Hepatic stellate cell (primary cell): ENCODE measurements around the gene MMP17.

Experiments
- DNase-seq: peaks from one replicate; pipeline ENCODE4 v3.0.0; 2011; ENCODE audit warnings: low spot score

MMP17 gene

GRCh38 chr12:131895640-131896079 is 67.5 kb downstream of the MMP17 start:
- DNase-seq: no peak

- peak; percentile 98 for DNase-seq
These were observed 68.1 kb downstream of the MMP17 start for GRCh38 chr12:131896080-131896810.

DNA sequence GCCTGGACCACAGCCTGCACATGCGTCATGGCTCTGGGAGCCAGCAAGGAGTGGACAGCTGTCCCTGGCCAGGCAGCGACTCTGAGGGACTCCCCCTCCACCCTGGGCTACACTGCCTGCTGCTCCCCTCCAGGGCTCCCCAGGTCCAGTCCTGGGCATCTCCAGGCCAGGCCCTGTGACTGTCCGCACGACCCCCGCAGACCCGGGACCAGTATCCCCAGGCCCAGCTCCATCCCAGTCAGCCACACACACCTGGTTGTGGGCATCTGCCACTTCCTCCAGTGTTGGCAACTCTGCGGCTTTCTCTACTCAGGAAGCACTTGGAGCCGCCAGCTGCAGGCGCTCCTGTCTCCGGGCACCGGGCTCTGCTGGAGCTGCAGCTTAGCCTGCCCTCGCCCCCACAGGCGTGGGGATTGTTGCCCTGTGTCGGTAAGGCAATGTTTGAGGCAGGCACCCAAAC is 68.6 kb downstream of the MMP17 start:
- DNase-seq: no peak

DNA sequence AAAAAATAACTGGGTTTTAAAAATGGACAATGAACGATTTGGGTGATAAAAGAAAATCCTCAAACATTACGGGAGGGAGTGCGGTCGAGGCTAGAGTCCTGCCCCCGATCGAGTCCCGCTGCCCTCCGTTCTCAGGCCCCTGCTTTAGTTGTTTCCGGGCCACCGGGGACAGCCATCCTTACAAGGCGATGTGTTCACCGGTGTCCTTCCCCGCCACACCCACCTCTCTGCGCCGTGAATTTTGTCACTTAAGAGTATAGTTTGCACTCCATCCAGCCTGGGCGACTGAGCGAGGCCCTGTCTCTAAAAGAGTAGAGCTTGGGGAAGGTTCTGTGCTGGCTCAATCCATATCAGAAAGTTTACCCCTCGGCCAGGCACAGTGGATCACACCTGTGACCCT is 69.1 kb downstream of the MMP17 start:
- DNase-seq: no peak

DNA sequence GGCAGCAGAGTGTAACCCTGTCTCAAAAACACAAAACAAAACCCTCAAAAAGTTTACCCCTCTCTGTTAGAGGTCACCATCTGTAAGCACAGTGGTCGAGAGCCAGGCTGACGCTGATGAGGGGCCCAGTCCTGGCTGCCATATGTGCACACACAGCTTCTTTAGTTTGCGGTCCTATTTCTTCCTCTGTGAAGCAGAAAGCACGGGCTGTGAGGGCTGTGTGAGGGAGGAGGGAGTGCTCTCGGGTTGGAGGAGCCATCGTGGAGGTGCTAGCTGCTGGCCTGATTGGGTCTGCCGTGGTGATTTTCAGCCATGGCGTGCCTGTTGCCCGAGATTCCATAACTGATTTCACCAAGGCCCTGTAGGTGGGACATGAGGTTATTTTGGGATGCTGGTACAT is 69.7 kb downstream of the MMP17 start:
- no peak for DNase-seq

- DNase-seq: no peak
These were observed 72.2 kb downstream of the MMP17 start for GRCh38 chr12:131900397-131900796.
